ENCODE measurements around the gene TUT1.
"Not testable (repeated sequence)": the region's sequence is repeated elsewhere in the genome, so short reads cannot be mapped to it uniquely, and the experiment has no call there.

Gene TUT1

DNA sequence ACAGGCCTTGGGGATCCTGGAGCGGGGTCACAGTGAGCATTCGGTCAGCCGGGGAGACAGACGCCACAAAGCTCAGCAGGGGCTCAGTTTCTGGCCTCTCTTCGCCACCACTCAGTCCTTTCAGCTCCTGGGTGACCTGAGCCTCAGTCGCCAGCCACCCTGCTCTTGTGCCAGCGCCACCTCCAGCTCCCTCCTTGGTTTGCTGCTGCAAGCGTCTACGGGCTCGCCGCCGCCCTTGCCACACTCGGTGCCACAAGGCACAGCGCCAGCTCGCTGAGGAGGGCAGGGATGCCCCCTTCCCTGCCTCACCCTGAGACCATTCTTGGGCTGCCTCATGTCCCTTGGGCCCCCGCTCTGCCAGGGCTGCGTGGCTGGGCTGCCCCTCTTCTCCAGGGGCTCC, 16.2 kb downstream of the TUT1 start:
- DNase-seq, result no peak

DNA sequence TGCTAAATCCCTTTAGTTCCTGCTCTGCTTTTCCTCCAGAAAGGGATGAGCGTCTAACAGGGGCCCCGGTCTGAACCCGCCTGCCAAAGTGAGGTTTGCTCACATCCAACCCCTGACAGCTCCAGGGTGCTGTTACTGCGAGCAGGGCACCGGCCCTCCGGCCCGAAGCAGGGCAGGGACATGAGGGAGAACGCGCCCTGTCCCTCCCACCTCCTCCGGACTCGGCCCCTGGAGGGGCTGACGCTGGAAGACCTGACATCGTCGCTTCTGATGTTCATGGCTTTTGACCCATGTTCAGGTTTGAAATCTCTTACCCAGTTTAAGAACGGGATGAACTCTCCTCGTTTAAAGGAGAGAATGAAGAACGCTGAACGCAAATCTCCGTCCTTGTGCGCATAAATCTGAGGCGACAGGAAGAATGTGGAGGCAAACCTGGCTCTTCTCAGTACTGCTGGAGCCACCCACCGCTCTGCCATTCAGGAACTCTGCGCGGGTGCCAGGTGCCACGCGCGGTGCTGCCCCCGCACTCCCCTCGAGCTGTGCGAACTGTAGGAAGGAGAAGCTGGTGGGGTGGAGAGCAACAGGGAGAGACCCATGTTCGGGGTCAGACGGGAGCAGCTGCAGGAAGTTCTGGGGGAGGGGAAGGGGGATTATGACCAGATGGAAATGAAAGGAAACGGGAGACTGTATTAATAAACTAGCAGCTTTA, 16.8 kb downstream of the TUT1 start:
- DNase-seq, result no peak

DNA sequence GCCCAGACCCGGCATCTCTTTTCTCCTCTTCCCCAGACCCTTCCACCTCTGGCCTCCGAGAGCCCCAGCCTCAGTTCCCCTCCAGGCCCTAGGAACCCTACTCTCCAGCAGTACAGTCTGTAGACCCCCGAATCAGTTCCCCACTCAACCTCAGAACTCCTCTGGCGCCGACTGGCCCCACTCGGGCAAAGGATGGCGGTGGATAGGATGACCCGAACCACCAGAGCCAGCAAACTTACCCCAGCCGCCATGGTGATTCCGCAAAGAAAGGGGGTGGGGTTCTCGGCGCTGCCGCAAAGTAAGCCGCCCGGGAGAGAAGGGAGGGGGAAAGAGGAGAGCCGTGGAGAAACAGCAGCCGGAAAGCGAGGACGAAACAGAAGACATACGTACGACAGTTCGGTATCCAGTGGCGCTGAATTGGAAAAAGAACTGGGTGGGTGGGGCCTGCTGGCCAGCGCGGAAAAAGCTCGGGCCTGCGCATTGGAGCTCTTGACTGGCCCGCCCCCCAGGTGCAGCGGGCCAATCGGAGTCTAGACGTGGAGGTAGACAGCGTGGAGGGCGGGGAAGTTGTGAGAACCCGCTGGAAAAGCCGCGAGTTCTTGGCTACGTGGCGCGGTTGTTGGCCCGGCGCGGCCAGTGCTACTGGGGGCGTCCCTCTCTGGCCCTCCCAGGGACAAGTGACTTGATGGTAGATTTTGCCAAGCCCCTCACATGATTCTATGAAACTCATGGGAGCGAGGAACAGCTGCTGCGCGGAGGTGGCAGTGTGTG, 17.5 kb downstream of the TUT1 start, which contains the start of gene EEF1G:
Gene EEF1G, minus strand, starts transcription at position 300 of the 771 bp plus-strand sequence. Its CDS starts 49 bp downstream, at position 251.
- DNase-seq, result peak; percentile 97

GRCh38 chr11:62573006-62573591, 18.2 kb downstream of the TUT1 start:
- DNase-seq, result peak; percentile 27

- no peak for DNase-seq
These were observed 18.9 kb downstream of the TUT1 start for GRCh38 chr11:62572431-62572830.

DNA sequence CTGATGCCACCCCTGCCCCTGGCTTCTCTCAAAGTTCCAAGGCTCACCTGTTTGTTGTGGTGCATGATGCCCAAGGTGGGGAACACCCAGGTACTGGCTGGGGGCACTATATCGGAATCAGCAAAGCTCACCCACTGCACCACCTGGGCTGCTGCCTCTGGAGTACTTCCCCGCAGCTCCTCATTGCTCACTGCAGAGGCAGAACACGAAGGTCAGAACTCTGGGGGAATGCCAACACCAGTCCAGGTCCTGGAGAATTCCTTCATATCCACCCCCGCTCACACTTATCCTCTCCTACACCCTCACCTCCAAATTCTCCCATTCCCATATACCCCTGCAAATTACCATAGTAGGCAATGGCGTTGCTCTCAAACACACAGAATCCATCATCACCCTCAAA, 19.8 kb downstream of the TUT1 start:
- DNase-seq, result not testable (repeated sequence)

DNA sequence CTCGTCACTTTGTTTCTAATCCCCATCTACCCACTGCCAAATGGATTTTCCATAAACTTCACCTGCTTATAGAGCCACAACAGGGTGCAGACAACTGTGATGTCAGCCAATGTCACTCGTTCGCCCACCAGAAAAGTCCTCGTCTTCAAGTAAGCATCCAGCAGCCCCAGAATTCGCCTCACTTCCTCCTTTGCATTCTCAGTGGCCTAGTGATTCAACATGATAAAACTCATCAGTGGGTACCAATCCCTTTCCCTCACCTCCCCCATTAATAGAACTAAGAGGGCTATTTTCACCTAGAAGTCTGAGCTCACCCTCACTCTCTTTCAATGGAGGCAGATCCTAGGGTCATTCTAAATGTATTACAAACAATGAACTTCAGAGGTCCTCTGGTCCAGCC, 20.4 kb downstream of the TUT1 start:
- DNase-seq, result not testable (repeated sequence)

DNA sequence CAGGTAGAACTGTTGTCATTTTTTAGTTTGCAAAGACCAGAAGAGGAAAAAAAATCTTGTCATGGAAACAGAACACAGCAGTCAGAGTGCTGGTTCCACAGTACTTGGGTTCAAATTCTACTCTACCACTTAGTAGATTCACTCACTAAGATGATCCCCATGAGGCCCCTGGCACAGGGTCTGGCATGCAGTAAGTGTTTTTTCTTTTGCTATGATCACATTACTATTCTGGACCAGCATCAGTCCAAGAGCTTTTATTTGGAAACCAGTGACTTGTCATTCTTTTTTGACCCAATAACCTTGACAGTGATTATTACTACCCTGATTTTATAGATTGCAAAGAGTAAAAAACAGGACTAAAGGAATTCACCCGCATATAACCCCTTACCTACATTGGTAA, 21.7 kb downstream of the TUT1 start:
- no peak for DNase-seq

DNA sequence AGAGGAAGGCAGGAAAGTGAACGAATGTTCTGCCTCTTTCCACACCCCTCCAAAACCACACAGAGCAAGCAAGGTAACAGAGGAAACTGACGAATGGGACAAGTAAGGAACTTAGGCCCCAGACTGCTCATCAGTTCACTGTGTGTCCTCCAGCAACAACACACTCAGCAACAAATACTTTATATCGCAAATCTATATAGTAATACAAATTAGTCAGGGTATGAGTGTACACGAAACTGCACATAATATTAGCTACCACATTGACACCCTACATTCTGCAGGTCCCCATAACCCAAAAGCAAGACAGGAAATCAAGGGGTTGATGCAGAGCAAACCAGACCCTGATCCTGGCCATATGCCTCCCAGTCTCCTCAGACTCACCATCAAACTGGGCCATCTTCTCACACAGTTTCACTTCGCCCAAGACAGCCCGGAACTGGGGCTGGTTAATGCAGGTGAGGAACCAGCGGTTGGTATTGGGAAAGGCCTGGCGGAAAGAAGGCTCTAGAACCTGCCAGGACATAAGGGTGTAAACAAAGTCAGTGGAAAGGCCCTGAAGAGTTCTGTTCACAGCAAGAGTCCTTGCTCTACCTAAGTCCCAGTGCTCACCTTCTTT, 24.2 kb downstream of the TUT1 start:
- no peak for DNase-seq

- DNase-seq, result no peak
These were observed 25.1 kb downstream of the TUT1 start for GRCh38 chr11:62566247-62566646.

DNA sequence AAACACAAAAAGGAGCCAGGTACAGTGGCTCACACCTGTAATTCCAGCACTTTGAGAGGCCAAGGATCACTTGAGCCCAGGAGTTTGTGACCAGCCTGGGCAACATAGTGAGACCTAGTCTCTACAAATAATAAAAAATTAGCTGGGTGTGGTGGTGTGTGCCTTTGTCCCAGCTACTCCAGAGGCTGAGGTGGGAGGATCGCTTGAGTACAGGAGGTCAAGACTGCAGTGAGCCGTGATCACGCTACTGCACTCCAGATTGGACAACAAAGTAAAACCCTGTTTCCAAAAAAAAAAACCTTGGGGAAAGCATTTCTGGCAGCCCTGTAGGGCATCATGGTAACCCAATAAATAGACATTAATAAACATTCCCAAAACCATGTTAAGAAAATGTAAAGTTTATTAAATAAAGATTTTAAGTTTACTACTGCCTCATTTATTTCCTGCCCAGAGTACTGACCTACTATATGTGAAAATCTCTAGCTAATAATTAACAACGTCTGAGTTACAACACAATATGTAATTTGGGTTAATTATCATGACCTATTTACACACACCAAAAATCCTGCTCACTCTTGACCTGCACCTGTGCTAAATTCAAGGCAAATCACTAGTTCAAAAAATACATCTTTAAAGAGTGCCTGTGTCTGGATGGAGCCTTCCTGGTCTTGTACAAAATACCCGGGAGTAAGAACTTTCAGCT, 26.1 kb downstream of the TUT1 start:
- no peak for DNase-seq

GRCh38 chr11:62561677-62562230, 29.6 kb downstream of the TUT1 start:
- DNase-seq, result not testable (repeated sequence)

- peak; percentile 75 for DNase-seq
These were observed 30.7 kb downstream of the TUT1 start for GRCh38 chr11:62560566-62561103.

DNA sequence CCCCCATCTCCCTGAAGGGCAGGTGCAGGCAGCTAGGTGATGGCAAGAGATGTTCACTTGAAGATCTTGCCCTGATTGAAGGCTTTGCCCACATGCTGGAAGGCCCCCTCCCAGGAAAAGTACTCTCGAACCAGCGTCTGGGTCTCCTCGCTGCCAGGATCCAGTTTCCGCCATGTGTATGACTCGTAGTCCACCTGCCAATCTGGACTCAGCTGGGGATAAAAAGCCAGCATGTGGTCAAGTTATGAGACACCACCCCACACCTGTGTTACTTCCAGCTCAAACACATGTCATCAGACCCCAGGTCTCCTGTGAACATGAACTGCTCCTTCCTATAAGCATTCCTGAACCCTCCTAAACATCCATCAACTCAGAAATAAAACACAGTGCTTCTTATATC, 31.7 kb downstream of the TUT1 start:
- DNase-seq, result not testable (repeated sequence)

DNA sequence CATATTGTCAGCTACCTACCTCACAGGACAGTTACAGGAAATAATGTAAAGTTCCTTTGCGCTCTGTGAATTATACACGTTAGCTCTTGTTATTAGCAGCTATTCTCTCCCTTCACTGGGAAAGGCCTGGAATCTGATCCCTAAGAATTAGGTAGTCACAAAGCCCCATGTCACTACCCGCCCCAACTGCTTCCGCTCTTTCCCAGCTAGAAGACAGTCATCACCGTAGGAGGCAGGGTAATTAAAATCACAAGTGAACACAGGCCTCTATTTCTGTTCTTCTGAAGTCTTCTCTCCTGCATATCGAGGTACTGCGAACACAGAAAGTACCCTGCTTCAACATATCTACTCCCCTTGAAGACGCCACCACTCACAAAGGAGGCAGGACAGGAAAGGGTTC, 32.1 kb downstream of the TUT1 start:
- DNase-seq, result no peak

DNA sequence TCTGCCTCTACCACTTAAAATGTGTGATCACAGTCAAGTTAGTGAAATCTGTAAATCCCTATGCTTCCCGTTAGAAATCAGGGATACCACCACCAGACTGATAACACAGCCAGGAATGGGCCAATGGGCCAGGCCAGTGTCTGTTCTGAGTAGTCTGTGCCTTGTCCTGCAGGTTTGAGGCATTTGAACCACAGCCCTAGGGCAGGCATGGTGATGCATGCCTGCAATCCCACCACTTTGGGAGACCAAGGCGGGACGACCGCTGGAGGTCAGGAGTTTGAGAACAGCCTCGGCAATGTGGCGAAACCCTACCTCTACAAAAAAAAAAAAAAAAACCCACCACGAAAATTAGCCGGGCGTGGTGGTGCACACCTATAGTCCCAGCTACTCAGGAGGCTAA, 32.7 kb downstream of the TUT1 start:
- DNase-seq, result no peak

GRCh38 chr11:62556875-62557631, 34.3 kb downstream of the TUT1 start:
- no peak for DNase-seq

DNA sequence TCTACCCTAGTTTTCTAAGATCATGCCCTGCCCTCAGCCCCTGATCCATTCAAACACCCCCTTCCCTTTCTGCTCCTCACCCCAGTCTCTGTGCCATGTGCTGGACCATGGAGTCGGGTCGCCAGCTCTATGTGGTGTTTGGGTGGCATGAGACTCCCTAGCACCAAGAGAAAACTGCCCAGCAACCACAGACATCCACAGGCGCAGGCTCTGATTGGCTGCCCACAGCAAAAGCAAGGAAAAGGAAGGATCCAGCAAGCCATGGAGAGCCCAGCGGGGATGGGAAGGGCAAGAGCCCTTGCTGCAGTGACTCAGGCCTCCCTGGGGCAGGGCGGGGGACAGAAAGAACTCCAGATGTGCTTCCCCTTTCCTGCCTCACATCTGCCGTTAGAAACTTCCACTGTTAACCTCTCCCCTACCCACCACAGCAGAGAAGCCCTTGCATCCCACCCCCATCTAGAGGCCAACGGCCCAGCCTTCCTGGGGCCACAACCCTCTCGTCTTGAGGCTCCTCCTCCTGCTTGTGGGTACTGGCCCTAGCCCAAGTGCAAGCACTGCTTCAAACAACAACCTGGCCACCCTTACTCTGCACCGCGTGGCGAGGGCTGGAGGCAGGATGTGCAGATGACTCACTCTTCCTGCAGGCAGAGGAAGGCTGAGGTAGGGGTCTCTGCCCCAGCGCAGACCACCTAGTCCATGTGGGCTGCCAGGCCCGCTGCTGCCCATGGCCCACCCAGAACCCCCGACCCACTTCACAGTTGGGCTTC, 35.0 kb downstream of the TUT1 start:
- peak; percentile 51 for DNase-seq

DNA sequence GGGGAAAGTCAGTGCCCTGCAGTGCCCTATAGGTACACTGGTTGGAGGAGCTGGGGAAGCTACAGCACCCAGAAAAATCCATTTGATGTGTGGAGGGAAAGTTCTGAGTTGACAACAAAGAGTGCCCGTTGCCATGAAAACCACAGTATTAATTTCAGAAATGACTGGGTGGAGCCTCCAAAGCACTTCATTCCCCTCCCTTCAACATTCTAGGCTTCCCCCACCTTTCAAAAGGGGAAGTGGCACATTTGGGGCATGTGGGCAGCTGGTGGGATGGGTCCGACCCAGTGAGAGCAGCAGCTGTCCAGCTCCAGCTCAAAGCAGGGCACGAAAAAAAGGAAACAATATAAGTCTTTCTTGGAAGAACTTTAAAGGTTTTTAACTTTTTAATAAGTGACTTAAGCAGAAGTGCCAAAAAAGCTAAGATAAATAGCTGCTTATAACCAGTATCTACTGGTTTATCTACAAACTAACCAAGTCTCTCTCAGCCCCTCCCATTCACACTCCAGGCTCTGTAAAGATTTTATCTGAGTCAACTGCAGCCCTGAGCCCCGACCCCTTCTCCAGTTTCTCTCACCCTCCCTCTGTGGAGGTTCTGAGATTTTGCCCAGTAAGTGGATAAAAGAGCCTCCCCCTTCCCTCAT, 35.7 kb downstream of the TUT1 start:
- DNase-seq, result no peak

Measured in activated naive CD4-positive, alpha-beta T cell treated with anti-CD3 and anti-CD28 coated beads, Interleukin-2, amount 50 U/mL, for 16 hours (primary cell).